Activated T-helper 1 cell treated with anti-CD3 and anti-CD28 coated beads, Interleukin-2, amount 50 U/mL, for 16 hours (primary cell): ENCODE results near the gene COPE.

ENCODE experiments used
- DNase-seq, 2 donors: peaks; one replicate each; pipeline ENCODE4 v3.0.0-alpha.2; 2020; ENCODE audit warnings: low read depth in 1 of 2, low spot score in 1 of 2

COPE gene

DNA sequence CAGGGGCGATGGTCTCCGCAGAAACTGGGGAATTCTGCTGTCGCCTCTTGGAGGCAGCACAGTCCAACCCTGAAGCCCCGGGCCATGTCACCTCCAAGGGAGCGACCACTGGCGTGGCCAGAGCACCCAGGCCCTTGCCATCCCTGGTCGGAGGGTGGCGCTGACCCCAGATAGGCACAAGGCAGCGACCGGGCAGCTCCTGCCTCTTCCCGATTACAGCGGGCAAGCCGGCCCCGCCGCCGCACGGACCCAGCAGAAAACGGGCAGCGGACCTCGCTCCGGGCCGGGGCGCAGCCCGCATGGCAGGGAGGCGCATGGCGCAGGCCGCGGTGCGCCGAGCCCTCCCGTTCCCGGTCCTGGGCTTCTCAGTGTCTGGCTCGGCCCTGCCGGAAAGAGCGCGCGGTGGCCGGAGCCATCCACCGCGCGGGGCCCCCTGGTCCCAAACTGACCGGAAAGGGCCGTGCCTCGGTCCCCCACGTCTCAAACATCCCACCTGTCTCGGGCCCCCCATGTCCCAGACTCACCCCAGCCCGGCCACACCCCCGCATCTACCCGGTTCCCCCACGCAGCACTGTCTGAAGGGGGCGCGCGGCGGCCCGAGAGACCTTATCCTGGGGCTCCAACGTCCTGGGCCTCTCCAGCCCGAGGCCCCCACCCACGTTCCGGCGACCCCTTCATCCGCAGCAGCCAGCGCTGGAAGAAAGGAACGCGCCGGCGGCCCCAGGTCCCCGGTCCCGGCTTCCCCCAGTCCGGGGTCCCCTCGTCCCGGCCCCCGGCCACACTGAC is 24.0 kb downstream of the COPE start:
- DNase-seq = no peak

DNA sequence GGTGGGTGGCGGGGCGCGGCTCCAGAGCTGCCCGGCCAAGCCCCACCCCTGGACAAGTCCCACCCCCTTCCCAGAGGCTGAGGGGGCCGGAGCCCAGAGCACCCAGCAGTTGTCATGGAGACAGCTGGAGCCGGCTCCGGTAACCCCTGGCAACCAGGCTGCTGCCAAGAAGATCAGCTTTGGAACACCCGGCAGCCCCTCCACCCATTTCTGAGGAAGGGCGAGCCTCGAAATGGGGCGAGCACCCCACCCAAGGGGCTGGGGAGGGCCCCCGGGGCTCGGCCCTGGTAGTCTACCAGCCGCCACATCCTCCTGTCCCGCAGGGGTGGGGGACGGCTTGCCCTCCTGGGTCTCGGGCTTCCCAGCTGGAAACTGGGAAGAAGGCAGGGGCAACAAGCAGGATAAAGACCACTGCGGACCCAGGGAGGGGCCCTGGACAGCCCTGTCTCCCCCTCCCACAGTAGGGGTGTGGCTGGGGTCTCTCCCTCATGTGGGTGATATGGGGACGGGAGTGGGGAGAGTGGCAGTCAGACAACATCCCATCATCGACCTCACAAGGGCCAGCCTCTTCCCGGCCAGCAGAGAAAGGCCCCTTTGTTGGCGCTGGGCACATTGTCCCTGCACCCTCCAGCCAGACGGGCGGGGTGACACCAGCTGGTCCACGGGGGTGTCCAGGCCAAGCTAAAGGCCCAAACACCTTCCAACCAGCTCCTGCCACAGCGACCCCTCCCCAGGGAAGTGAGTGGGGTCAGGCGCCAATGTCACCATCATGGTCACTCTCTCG is 24.7 kb downstream of the COPE start:
- DNase-seq = no peak

DNA sequence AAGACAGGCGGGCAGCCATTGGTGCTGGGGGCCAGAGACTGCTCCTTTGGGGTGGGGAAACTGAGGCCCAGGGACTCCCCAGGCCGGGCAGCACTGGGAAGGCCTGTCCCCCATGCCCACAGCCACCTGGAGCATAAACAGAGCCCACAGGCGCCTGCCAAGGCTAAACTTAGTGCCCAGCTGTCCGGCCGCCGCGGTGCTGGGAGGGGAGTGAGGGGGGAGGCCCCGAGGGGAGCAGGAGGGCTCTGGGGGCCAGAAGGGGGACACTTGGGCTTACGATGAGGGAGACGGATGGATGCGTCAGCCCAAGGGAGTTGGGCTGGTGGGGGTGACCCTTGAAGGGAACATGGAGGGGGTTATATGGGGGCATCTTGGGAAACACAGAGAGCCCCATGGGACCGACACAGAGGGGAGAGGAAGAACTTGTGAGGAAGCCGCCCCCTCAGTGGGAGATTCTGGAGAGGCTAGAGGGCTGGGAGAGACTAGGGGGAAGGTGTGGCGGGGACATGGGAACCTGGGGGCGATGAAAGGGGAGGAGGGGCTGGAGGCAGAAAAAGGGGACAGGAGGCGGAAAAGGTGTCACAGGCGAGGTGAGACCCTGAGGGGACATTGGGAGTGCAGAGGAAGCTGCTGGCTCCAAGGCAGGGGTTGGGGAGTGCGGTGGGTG is 25.5 kb downstream of the COPE start:
- DNase-seq = no peak

DNA sequence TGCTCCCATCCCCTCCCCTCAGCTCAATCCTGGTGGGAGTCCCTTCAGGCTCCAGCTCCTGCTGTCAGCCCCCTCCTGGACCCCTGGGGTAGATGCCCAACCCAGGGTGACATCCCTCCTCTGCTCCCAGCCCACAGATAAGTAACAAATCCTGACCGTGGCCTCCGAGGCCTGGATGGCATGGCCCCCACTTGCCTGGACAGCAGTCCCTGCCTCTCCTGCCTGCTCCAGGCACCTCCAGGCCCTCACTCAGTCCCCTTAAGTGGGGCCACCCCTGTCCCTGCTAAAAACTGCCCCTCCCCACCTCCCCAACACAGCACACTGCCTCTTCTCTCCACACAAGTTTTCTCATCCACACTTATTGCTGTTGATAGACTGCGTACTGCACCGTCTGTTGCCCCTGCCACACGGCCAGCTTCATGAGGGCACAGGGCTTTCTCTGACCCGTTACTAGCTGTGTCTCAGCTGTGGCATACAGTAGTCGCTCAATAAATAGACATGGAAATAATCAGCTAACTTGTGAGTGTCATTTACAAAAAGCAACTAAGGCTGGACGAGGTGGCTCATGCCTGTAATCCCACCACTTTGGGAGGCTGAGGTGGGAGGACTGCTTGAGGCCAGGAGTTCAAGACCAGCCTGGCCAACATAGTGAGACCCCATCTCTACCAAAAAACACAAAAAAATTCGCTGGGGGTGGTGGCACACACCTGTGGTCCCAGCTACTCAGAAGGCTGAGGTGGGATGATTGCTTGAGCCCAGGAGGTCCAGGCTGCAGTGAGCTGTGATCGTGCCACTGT is 29.0 kb downstream of the COPE start:
- DNase-seq = no peak

DNA sequence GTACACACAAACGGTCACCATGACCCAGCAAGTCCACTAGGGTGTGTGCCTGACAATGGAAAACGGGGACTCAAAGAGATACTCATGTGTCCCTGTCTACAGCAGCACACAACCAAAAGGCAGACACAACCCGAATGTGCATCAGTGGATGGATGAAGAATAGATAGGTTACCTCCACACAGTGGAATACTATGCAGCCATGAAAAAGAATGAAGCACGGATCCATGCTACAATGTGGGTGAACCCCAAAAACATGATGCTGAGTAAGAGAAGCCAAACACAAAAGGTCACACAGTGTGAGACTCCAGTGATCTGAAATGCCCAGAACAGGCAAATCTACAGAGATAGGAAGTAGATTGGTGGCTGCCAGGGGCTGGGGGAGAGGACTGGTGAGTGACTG is 32.2 kb downstream of the COPE start:
- no peak for DNase-seq

DNA sequence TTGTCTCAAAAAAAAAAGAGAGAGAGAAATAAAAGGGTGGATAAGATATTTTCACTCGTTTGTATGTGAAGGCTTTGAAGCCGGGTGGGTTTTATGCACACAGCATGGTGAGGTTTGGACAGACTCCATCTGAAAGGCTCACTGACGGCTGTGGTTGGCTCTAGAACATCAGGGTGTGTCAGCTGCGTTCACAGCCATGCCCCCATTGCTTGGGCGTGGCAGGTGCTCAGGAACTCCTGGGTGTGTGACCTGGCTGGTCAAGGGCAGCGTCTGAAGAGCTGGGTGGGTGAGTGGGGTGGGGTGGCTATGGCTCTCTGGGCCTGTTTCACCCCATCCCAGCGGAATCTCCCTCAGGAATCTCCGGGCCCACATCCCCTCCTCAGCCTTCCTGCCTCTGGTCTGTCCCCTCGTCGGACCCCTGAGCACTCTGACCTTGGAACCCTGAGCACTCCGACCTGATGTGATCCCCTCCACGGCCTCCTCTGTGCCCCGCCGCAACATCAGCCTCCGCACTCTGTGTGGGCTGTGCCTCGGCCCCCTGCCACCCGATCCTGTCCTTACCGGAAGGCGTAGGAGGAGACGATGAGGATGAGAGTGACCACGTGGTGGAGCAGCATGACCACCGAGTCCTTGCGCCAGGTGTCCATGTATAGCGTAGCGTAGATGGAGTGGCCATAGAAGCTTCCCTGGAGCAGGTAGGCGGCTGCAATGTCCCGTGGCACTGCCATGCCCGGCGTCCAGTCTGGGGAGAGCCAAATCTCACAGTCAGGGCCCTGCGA is 35.5 kb downstream of the COPE start:
- no peak for DNase-seq

DNA sequence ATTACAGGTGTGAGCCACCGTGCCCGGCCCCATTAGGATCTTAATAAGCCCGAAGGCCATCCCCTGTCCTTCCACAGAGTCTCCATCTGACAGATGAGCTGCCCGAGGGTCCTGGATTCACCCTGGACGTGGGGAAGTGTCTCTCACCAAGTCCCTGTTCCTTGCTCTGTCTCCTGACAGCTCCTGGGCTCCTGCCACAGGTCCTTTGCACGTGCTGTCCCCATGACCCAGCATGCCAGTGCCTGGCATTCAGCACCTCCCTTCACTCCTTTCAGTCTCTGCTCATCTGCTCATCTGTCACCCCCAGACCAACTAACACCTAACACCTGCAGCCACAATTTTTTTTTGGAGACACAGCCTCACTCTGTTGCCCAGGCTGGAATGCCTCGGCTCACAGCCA is 37.7 kb downstream of the COPE start:
- no peak for DNase-seq

DNA sequence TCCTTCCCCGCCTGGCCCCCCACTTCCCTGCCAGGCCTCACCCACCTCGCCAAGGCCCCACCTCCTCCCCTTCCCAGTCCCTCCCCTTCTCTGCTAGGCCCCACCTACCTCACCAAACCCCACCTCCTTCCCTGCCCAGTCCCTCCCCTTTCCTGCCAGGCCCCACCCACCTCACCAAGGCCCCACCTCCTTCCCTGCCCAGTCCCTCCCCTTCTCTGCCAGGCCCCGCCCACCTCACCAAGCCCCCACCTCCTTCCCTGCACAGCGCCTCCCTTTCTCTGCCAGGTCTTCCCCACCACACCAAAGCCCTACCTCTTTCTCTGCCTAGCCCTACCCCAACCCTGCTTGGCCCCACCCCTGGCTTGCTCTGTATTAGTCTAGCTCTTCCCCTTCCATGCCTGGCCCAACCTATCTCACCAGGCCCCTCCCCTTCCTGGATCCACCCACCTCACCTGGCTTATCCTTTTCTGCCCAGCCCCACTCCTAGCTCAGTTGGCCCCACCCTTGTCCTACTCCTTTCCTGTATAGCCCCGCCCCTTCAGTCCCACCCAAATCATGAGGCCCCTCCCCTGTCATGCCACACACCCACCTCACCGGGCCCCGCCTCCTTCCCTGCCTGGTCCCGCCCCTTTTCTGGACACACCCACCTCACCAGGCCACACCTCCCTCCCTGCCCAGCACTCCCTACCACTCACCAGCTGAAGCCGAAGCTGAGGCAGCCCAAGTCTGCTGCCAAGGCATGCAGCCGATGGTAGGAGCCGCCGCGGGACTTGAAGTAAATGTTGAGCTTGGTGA is 39.4 kb downstream of the COPE start:
- DNase-seq = no peak

DNA sequence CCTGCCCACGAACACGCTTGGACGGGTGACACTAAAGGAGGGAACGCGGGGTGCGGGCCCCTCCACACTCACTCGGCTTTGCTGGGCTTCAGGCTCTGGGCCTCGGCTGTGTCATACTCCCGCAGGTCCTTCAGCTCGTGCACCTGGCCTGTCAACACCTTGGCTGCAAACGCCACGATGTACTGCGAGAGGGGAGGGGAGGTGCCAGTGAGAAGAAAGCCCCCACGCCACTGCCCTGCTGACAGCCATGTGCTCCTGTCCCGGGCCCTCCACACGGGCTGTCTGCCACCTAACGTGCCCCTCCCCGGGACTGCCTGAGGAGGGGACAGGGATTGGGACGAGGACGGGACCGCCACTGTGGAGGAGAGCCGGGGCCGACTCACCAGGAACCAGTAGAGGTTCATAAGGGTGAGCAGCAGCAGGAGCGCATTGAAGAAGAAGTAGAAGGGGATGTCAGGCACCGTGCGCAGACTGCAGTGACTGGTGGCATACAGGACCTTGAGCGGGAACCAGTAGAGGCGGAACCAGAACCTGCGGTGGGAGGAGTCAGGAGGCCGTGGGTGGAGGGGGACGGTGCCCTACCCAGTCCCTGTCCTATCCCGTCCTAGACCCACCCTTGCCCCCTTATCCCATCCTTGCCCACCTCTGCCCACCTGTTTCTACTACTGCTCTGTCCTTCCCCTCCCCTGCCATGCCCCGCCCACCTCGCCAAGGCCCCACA is 40.2 kb downstream of the COPE start:
- no peak for DNase-seq

DNA sequence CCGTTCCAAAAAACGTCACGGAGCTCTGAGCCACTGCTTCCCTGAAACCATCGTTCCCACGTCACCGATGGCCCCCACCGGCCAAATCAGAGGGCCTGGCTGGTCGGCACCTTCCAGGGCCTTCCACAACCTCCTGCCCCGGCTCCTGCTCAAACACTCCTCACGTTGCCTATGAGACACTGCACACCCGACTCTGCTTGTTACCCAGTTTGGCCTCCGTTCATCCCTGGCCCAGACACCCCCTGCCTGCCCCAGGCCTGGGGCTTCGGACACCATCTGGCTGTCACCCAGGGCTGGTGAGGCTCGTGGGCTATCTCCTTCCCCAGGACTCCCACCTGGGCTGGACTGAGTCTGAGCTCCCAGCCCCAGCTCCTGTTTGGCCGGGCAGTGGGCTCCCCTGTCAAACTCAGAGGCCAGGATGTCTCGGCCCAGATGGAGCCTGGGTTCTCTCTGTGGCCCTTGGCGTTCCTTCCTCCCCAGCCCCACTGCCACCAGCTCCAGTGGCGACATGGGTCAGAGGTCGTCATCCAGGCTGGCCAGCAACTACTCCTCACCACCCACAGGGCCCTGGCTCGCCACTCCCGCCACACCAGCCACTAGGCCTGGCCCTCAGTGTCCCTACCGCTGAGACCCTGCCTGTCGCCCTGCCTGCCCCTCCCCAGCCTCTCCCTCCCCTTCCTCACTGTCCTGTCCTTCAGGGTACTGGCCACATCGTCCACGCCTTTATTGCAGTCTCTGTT is 41.0 kb downstream of the COPE start:
- no peak for DNase-seq

DNA sequence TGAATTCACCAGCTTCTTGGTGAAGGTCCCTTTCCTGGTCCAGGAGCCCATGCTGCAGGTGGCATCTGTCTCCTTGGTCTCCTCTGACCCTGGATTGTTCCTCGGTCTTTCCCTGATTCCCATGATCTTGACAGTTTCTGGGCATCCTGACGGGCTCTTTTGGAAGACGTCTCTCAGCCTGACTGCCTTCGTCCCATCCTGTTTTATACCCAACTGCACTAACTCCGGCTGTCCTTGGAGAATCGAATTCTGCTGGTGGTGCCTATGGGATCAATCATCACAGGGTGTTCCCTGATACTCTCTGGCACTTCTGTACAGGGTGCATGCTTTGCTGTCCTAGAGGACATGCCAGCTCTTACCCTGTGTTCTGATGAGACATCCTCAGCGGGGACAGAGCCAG is 42.3 kb downstream of the COPE start:
- no peak for DNase-seq

DNA sequence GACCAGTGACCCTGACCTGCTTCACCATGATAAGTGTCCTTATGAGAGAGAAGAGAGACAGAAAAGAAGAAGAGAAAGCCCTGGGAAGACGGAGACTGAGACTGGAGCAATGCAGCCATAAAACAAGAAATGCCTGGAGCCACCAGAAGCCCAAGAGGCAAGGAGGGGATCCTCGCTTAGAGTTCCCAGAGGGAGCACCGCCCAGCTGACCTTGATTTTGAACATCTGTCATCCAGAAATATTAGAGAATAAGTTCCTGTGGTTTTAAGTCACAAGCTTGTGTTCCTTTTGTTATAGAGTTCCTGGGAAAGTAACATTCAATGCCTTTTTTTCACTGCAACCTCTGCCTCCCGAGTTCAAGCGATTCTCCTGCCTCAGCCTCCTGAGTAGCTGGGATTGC is 43.5 kb downstream of the COPE start:
- DNase-seq = no peak

DNA sequence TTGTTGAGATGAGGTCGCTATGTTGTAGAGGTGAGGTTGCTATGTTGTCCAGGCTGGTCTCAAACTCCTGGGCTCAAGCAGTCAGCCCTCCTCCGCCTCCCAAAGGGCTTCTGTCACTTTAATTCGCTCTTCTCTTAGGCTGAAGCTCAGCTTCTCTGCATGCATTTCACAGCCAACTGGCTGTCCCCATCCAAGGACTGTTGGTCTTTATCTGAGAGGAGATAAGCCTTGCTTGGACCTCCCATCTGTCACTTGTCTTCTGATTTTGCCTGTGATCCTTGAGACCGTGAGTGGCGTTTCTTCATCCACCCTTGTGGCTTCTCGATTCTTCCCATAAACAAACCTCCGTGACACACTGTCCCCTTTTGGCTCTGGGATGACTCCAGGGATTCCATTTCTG is 47.6 kb downstream of the COPE start:
- no peak for DNase-seq

DNA sequence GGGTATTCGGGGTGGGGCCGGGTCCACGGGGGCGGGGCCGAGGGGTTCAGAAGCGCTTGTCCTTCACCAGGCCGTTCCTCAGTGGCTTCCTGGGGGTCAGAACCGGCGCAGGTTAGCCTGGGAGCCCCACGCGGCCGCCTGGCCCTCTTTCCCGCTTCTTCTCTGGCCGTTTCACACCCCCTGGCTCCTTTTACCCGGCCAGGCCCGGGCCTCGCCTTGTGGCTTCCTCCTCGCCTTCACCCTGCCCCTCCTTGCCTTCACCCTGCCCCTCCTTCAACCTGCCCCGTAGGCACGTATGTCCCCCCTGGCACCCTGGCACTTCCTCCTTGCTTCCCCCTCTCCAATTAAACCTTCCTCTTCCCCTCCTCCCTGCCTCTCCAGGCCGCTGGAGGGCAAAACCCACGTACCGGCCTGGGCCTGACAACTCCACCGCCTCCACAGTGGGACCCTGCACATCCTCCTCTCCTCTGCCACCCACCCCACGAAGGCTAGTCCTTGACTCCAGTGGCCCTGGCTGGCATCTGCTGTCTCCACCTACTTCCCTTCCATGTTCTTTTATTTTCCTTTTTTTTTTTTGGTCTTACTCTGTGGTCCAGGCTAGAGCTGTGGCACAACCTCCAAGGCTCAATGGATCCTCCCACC is 48.5 kb downstream of the COPE start:
- DNase-seq = no peak

DNA sequence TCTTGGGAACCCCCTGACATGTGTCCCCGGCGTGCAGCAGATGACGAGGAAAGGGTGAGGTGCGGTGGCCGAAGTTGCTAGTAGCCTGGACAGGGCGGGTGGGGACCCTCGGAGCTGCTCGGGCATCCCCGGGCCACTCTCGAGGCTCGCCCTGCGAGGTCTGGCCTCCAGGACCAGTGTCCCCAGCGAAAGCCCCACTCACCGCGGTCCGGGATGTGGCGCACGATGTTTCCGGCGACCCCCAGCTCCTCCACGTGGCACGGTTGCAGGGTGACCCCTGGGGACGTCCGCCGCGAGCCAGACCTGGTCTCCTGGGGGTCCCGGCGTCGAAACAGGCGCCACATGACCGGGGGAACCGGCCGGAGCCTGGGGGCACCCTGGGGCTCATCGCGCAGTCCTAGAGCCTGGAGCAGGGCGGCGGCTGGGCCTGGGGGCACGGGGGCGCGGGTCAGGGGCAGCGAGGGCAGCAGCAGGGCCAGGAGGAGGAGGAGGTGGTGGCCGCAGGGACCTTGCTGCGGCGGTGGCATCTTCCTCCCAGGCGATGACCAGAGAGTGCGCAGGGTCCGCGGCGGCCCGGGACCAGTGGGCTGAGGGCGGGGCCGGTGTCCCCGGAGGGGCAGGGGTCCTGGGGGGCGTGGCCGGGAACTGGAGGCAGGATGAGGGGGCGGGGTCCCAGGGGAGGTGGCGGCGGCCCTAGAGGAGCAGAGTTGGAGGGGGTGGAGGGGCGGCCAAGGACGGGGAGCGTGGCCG is 49.2 kb downstream of the COPE start:
- DNase-seq = no peak

DNA sequence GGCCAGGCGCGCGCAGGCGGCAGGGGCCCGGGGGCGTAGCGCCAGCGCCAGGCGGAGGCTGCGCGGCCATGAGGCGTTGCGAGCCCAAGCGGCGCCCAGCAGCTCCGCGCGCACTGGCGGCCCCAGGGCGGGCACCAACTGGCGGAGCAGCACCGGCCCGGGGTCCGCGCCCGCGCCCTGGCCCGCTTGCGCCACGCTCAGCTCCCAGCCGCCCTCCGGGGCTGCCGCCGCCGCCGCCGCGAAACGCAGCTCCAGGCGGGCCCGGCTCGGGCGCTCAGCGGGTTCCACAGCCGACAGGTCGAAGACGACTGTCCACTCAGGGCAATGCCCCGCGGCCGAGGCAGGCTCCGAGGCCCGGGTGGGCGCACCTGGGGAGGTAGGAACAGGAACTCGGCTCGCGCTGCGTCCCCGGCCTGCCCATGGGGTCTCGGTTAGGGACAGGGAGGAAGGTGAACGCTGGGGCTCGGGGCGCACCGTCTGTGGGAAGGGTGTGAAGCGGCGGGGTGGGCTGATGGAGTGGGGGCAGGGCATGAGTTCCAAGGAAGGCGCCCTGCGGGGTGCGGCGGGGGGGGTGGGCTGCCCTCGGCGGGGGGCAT is 50.1 kb downstream of the COPE start:
- DNase-seq = no peak
